Effector memory CD4-positive, alpha-beta T cell (primary cell): ENCODE data around the gene NINJ1.

Experiments used
- DNase-seq, 3 donors: peaks; one replicate each; pipeline ENCODE4 v3.0.0-alpha.2; 2020
- H3K27ac ChIP-seq: 2 replicates; pipeline ENCODE4 v1.7.0; 2013; ENCODE audit warnings: mild to moderate bottlenecking, low read length, moderate library complexity; ENCODE audit not compliant: insufficient read depth, poor library complexity, severe bottlenecking
- H3K27me3 ChIP-seq: replicated peaks from 2 replicates; pipeline ENCODE4 v1.7.0; 2013; ENCODE audit warnings: mild to moderate bottlenecking, low read length; ENCODE audit not compliant: insufficient read depth, control insufficient read depth, poor library complexity, severe bottlenecking
- H3K36me3 ChIP-seq: 2 replicates; pipeline ENCODE4 v1.7.0; 2013; ENCODE audit warnings: mild to moderate bottlenecking, low read length, moderate library complexity; ENCODE audit not compliant: control insufficient read depth, insufficient read depth
- H3K4me1 ChIP-seq: 2 replicates; pipeline ENCODE4 v1.7.0; 2013; ENCODE audit warnings: low read length, mild to moderate bottlenecking; ENCODE audit not compliant: control insufficient read depth, insufficient read depth, poor library complexity, severe bottlenecking
- H3K4me3 ChIP-seq: 2 replicates; pipeline ENCODE4 v1.7.0; 2013; ENCODE audit warnings: low read length, low read depth, mild to moderate bottlenecking; ENCODE audit not compliant: insufficient read depth, poor library complexity, severe bottlenecking
- H3K9me3 ChIP-seq: 2 replicates; pipeline ENCODE4 v1.7.0; 2013; ENCODE audit warnings: mild to moderate bottlenecking, low read length, moderate library complexity; ENCODE audit not compliant: control insufficient read depth

NINJ1 gene

DNA sequence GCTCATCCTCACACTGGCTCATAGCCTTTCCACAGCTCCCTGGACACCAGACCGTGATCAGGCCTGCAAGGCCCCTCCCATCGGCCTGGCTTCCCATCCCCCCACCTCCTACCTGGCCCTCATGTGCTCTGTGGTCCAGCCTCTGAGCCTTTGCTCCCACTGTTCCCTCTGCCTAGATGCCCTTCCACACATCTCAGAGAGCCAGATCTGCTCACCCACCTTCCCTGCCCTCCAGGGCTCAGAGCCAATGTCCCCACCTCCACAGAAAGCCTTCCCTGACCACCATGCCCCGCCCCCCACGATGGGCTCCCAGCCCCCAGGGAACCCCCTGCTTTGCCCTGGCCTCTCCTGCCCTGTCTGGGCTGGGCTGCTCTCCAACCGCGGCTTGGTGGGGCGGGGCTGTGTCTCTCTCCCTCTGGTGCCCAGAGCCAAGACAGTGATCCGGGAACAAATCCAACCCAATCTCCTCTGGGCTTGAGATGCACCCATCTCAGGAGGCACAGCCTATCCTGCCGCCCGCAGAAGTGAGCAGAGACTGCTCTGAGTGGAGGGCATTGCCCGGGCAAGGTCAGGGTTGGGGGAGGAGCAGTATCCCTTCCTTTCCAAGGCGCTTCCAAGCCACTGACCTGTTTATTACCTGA, 1.6 kb downstream of the NINJ1 start:
- H3K36me3 ChIP-seq: no peaks in the 10 kb centered on the region
- no peak for DNase-seq
- no peaks in the 10 kb centered on the region for H3K27me3 ChIP-seq
- H3K4me3 ChIP-seq: peak overlapping the region; percentile 94
- H3K27ac ChIP-seq: peak overlapping the region; percentile 98
- no peaks in the 10 kb centered on the region for H3K9me3 ChIP-seq
- peaks cover 35% of the 10 kb centered on the region for H3K4me1 ChIP-seq

DNA sequence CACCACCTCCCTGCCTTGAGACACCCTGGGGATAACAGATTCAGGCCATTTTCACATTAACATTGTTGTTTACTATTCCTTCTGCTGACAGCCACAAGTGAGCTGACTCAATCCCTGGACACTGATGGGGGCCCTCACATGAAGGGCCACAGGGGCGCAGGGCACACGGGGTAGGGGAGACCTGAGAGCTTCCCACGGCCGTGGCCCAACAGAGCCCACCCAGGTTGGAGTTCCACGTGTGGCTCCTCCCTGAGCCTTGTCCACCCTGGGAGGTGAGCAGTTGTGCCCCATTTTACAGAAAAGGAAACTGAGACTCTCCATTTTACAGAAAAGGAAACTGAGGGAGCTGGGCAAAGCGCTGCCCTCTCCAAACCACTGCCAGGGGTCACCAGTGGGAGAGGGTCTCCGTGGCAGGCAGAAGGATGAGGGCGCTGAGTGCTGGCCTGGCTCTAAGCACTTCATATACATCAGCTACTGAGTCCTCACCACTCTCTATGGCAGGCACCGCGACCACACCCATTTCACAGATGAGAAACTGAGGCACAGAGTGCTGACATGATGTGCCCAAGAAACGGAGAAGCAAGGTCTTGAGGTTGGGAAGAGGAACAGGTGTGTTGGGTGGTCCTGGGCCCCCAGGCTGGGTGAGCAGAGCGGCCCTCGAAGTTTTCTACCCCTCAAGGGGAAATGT, 2.3 kb downstream of the NINJ1 start:
- peaks cover 42% of the 10 kb centered on the region for H3K4me1 ChIP-seq
- H3K4me3 ChIP-seq: no peak overlapping the region
- H3K9me3 ChIP-seq: no peaks in the 10 kb centered on the region
- H3K27ac ChIP-seq: peak overlapping the region; percentile 14
- no peaks in the 10 kb centered on the region for H3K27me3 ChIP-seq
- H3K36me3 ChIP-seq: no peaks in the 10 kb centered on the region
- no peak for DNase-seq

DNA sequence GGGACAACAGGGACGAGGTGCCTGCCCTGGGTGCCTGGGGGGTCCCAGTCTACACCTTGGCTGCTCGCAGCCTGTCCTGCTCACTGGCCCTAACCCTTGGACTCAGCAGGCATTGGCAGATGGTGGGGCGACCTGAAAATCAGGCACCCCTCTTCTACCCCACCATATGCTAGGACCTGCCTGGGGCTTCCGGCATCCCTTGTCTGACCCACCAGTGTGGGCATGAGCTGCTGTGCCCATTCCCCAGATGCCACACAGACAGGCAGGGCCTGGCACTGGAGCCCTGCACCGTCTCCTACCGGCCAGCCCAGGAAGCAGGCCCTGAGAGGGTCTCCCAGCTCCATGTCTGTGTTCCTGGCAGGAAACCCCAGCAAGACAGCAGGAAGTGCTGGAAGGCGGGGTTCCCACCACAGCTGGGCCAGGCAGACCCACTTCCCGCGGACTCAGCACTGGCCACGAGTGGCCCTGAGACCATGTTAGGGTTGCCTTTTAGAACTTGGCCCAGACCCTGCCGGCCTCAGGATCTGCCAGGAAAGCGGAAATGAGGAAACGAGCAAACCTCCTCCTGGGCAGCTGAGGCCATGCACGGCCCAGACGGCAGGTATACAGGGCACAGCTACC, 3.1 kb downstream of the NINJ1 start:
- Histone ChIP-seq H3K27ac (peak overlapping the region; percentile 14), H3K4me1 (peaks cover 49% of the 10 kb centered on the region), H3K27me3 (no peaks in the 10 kb centered on the region), H3K4me3 (no peak overlapping the region), H3K36me3 (no peaks in the 10 kb centered on the region), H3K9me3 (no peaks in the 10 kb centered on the region)
- no peak for DNase-seq

DNA sequence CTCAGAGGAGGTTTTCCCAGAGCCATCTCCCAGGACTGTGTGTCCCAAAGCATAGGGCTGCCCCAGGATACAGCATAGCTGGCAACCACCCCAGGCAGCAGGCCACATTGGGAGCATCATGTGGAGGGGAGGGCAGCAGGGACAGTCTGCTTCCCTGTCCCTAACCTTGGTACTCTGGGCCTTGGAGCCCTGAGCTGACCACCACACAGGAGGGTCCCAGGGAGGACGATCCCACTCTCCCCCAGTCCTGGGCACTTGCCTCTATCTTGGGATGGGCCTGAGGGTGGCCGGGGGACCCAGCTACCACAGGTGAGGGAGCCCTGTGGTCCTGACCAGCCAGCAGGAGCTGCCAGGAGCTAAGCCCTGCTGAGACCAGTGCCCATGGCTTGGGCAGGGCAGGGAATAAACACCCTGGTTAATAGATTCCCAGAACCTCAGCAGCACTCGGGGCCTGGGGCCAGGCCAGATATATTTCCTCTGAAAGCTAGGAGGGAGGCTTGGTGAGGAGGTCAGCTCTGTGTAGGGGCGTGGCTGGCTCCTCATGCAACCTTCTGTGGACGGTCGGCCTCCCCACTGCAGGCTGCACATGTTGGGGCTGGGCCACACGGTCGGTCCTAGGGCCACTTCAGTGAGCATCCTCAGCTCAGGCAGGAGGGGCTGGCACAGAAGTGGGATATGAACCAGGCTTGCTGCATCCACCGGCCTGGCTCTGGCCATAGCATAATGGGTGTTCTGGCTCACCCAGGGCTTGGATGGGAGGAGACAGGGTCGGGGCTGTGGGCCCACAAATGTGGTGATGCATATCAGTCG, 4.2 kb downstream of the NINJ1 start:
- no peaks in the 10 kb centered on the region for H3K27me3 ChIP-seq
- peaks cover 9% of the 10 kb centered on the region for H3K36me3 ChIP-seq
- H3K9me3 ChIP-seq: no peaks in the 10 kb centered on the region
- no peak overlapping the region for H3K27ac ChIP-seq
- H3K4me3 ChIP-seq: no peak overlapping the region
- peaks cover 44% of the 10 kb centered on the region for H3K4me1 ChIP-seq
- DNase-seq: no peak

DNA sequence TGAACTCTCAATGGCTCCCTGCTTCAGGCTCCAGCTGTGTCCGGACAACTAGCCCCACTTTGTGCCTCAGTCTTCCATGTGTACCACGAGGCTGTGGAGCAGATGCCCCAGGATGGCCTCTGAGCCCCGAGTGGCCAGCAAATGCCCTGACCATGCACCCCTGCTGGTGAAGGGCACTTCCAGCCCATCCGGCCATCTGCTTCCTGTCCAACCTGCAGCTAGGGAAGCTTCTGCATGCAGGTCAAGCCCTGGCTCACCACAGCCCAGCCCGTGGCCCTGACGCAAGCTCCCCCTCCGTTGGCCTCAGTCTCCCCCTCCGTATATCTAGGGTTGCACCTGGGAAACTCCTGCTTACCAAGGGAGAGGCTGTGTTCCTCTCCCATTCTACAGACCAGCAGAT, 4.8 kb downstream of the NINJ1 start:
- H3K4me3 ChIP-seq: no peak overlapping the region
- no peak overlapping the region for H3K27ac ChIP-seq
- no peaks in the 10 kb centered on the region for H3K9me3 ChIP-seq
- no peak for DNase-seq
- H3K4me1 ChIP-seq: peaks cover 39% of the 10 kb centered on the region
- H3K27me3 ChIP-seq: no peaks in the 10 kb centered on the region
- H3K36me3 ChIP-seq: peaks cover 10% of the 10 kb centered on the region

DNA sequence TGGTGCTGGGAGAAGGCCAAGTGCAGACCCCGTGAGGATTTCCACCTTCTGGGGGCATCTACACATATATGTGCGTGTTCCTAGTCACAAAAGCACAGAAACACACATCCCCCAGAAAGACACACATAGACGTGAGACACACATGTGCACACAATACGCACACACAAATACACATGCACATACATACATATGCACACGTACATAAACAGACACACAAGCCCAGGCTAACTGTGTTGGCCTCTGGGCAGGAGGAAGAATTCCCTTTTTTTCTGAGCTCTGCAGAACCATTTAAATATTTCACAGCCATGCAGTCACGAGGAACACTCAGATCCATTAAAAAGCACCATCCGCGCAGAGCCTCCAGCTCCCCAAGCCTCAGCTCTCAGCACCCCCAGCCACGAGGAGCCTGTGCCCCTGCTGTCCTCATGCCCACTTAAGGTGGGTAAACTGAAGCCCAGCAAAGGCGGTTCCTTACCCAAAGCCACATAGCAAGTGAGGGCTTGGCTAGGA, 5.3 kb downstream of the NINJ1 start:
- Histone ChIP-seq H3K27ac (no peak overlapping the region), H3K4me3 (no peak overlapping the region), H3K36me3 (peaks cover 12% of the 10 kb centered on the region)

DNA sequence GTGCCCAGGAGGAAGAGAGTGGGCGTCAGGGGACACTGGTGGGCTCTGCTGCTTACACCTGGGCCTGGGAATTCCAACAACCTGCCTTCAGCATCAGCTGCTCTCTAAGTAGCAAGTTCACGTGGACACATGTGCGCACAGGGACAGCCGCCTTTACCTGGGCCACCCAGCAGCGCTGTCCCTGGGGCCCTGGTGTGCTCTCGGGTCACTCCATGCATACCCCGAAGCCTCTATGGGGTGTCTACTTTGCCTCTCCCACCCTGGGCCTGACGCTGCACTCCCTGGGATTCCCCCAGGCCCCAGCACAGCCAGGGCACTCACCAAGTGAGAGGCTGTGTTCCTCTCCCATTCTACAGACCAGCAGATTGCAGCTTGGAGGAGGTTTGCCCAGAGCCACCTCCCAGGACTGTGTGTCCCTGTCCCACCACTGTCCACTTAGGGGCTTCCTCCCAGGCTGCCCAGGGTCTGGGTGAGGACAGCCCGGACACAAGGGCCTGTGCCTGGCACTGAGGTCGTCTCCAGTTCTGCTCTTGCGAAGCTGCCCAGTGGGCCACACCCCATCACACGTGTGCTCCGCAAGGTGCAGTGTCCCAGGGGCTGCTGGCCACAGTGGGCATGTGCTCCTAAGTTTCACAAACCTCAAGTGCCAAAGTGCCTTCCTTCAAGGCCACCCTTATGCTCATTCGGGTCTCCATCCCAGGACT, 5.9 kb downstream of the NINJ1 start:
- Histone ChIP-seq H3K27ac (no peak overlapping the region), H3K36me3 (peaks cover 15% of the 10 kb centered on the region), H3K9me3 (no peaks in the 10 kb centered on the region), H3K4me3 (no peak overlapping the region), H3K27me3 (no peaks in the 10 kb centered on the region), H3K4me1 (peaks cover 37% of the 10 kb centered on the region)
- no peak for DNase-seq

More for the DNA sequence above, 5.3 kb downstream of the NINJ1 start:
- Histone ChIP-seq H3K4me1 (peaks cover 39% of the 10 kb centered on the region), H3K9me3 (no peaks in the 10 kb centered on the region), H3K27me3 (no peaks in the 10 kb centered on the region)
- no peak for DNase-seq

DNA sequence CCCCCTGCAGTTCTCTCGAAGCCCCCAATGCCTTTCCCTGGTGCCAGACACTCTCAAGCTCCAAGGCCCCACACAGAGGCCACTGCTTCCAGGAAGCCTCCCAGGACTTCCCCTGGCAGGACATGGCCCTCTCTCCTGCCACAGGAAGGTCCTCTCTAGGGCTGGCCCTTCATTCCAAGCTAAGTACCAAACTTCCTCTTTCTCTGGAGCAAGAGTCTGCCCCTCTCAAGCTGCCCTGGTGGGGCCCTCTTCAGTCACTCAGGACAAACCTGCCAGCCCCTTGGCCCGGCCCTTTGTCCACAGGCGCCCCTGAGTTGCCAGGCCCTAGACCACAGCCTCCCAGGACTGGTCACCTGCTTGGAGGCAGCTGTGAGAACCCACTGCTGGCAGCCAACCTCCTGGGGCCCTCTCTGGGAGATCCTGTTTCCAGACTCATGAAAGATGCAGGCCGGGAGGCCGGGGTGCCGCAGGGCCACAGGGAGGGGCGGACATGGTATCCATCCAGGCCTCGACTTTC, 6.6 kb downstream of the NINJ1 start:
- Histone ChIP-seq H3K4me1 (peaks cover 30% of the 10 kb centered on the region), H3K36me3 (peaks cover 15% of the 10 kb centered on the region)

DNA sequence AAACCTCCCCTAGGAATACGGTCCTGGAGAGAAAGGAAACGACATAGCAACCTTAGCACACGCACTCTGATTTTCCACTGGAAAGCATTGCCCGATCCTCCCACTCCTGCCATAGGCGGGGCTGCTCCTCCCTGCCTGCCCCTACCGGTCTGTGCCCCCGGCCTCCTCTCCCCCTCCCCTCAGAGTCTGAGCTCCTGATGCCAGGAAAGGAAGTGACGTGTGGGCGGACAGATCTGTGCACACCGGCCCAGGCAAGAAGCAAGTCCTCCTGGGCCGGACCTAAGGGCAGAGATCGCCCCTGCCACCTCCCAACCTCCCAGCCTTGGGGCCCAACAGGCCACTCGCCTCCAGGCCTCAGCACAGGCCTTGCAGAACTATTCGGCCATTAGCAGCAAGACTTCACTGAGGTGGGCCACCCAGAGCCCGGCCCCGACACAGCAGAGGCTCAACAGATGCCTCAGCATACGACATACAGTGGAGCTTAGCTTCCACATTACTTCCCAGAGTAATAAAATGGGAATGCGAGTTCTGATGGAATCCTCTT, 7.2 kb downstream of the NINJ1 start:
- H3K36me3 ChIP-seq: peaks cover 16% of the 10 kb centered on the region
- no peak for DNase-seq
- H3K27me3 ChIP-seq: no peaks in the 10 kb centered on the region
- no peak overlapping the region for H3K4me3 ChIP-seq
- H3K9me3 ChIP-seq: no peaks in the 10 kb centered on the region
- peak overlapping the region; percentile 42 for H3K27ac ChIP-seq
- H3K4me1 ChIP-seq: peaks cover 25% of the 10 kb centered on the region

More for the DNA sequence above, 6.6 kb downstream of the NINJ1 start:
- Histone ChIP-seq H3K27me3 (no peaks in the 10 kb centered on the region), H3K27ac (peak overlapping the region; percentile 42), H3K4me3 (no peak overlapping the region), H3K9me3 (no peaks in the 10 kb centered on the region)
- no peak for DNase-seq
